HG03039 (cell line): ENCODE data around the gene ZNF558.

ENCODE experiments used
- ATAC-seq: cut with Tn5 transposase; IDR thresholded peaks from one replicate; pipeline ENCODE4 v1.9.1; 2021; ENCODE audit warnings: mild to moderate bottlenecking, moderate library complexity; ENCODE audit not compliant: unreplicated experiment

Gene ZNF558

DNA sequence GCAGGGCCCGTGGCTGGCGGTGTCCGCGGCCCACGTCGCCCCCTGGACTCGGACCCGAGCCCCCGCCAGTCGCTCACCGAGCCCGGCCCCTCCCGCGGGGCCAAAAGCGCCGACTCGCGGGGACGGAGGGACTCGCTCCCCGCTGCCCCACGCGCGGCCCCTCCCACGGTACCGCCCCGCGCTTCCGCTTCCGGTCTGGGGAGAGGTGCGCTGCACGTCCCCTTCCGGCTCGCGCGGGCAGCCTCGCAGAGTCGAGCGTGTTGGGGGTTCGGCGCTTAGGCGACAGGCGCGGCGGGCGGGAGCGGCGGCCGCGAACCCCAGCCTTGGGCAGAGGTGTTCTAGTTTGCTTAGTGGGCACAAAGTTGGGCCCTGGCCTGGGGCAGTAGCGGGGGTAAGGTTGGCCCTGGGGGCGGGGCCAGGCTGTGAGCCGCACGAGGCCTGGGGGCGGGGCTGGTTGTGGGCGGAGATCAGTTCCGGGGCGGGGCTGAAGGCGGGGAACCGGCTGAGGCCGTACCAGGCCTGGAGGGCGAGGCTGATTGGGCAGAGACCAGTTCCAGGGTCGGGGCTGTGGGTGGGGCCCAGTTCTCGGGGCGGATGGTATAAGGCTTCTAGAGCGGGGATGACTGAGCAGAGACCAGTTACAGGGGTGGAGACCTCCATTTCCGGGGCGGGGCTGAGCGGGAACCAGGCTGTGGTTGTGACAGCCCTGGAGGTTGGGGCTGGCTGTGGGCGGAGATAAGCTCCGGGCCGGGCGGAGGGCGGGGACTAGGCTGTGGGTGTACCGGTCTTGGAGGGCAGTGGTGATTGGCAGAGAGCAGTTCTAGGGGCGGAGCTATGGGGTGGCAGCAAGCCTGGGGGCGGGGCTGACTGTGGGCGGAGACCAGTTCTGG is at the start of gene ZNF558, which contains the start of gene MBD3L1:
Gene ZNF558, minus strand, starts transcription at position 173 of the 890 bp plus-strand sequence. CDS start 9,645 bp downstream, outside the sequence.
Gene MBD3L1, plus strand, starts transcription at position 246 of the 890 bp plus-strand sequence. CDS start 10,302 bp downstream, outside the sequence.
- ATAC-seq: peak; percentile 88

DNA sequence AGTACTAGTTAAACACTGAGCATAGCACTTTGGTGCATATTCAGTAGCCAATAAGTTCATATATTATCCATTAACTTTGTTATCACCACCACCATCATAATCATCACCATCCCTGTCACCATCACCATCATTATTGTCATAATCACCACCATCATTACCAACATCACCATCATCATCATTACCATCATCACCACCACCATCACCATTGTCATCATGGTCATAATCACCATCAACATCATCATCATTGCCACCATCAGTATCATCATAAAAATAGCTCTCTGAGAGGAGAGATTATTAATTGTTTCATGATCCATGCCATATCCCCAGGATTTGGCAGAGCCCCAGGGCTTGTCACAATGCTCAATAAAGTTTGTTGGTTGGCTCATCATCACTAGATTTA is 49.4 kb upstream of the ZNF558 start:
- no peak for ATAC-seq

DNA sequence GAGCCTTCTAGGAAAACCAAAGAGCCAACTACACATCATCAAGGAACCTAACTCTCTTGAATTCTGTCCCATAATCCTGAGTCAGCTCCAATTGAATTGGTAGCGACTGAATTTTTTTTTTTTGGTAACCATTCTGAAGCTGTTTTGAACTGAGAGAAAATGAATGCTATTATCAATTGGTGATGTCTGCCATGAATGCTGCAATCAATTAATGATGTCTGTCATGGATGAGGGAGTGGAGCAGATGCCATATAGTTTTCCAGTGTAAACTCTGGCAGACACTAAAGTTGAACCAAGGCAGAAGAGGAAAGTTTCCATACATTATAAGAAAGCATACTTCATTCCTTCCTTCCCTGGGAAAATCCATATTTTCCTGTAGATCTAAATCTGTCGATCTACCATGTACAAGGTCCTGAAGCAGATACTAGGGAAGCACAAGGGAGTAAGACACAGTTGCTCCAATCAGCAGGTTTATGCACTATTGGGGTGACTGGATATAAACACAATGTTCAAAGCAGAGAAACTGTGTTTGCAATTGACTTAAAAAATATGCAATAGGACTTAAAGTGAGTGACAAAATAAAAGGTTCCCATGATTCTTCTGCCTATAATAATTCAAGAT is 48.9 kb upstream of the ZNF558 start:
- ATAC-seq: no peak

DNA sequence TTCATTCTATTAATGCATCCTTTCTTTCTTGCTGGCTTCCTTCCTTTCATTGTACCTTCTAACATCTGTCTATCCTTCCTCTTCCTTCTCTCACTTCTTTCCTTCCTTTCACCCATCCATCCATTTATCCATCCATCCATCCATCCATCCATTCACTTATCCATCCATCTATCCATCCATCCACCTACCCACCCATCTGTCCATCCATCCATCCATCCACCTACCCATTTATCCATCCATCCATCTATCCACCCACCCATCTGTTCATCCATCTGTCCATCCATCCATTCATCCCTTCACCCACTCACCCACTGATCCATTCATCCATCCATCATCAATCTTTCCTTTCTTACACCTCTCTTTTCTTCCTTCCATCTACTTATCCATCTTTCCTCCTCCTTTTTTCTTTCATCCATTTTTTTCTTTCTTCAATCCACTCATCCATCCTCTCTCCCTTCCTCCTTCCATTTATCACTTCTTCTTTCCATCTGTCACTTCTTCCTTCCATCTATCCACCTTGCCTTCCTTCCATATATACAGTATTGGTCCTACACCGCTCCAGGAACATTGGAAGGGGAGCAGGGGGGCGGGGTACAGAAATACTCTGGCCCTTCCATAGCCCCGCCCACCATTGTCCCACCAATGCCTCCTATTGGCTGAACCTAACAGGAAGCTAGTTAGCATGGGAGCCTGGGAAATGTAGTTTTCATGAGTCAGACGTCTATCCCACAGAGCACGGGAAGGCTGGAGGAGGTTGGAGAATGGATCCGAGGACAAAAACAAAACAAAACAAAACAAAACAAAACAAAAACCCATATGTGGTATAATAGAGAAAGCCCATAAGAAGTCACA is 46.0 kb upstream of the ZNF558 start:
- ATAC-seq: no peak

DNA sequence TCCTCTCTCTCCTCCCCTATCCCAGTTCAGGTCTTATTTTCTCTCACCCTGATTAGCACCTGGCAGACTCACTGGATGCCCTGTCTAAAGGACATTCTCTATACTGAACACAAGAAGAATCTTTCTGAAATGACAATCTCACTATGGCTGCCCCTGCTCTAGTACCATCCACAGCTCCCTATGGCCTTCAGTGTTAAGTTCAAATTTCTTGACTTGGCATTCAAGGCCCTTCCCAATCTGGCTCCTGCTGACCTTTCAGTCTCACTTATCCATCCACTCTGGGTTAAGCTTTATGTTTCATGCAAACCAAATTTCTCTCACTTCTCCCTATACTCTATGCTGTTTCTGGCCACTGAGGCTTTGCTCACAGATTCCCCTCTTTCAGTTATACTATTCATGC is 34.2 kb upstream of the ZNF558 start:
- no peak for ATAC-seq

DNA sequence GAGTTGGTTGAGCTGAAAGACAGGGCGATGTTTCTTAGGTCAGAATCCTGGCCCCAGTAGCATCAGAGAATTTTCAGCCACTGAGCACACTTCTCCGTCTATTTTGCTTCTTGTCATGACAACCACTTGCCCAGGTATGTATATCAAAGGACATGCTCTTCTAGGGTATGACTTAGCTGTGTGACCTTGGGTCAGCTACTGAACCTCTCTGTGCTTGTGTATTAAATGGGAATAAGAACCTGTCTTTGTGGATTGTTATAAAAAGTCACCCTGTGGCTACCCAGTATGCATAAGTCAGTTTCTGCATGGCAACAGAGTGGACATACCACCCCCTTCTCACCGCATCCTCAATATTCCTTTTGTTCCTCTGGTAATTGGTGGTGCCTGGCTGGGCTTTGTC is 26.2 kb upstream of the ZNF558 start:
- ATAC-seq: no peak

DNA sequence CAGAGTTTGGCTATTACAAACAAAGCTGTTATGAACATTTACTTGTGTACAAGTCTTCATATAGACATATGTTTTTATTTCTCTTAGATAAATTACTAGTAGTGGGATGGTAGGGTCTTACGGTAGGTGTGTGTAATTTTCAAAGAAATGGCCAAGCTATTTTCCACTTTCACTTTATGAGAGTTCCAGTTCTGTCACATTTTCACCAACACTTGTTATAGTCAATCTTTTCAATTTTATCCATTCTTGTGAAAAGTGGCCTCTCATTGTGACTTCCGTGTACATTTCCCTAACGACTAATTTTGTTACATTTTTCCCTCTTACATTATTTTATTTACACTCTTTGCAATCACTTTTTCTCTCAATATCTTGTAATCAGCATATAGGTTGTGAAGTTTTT is 18.4 kb upstream of the ZNF558 start:
- ATAC-seq: no peak

DNA sequence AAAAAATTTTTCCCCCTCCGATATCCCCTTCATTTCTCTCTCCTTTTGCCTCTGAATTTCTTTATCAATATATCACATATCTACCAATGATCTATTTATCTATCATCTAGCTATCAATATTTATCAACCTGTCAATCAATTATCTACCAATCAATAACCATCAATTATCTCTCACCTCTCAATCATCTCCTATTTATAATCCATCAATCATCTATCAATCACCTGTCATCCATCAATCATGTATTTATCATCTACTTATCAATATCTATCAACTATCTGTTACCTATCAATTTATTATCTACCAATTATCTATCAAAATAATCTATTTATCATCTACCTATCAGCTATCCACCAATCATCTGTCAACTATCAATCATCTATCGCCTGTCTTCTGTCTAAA is 17.1 kb upstream of the ZNF558 start:
- ATAC-seq: no peak

DNA sequence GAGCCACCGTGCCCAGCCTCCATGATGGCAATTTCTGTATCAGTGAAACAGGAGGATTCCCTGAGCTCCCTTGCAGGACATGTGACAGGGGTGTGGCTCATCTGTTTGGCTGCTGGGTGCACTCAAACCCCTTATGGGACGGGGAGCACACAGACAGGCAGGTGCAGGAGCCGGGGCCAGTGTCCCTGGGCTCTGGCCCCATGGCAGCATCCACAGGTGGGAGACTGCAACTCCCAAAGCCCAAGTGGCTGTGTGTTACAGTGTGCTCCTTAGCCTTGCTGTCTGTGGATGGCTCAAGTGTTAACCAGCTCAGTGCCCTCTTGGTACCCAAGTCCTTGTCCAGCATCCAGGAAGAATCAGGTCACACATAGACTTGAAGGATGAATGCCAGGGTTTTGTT is 14.7 kb upstream of the ZNF558 start:
- no peak for ATAC-seq

DNA sequence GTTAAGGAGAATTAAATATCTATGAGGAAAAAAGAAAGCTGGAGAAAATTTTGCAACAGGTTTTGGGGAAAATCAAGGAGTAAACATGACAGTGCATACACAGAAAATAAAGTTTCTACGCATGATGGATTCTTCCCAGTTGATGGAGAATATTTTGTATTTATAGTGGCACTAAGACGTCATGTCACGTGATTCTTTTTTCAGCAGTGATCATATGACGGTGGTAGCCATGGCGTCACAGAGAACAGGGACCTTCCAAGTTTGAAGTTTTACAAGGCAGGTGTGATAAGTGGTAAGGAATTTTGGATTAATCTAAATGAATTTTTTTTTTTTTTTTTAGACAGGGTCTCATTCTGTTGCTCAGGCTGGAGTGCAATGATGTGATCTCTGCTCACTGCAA is 8.6 kb upstream of the ZNF558 start:
- no peak for ATAC-seq

DNA sequence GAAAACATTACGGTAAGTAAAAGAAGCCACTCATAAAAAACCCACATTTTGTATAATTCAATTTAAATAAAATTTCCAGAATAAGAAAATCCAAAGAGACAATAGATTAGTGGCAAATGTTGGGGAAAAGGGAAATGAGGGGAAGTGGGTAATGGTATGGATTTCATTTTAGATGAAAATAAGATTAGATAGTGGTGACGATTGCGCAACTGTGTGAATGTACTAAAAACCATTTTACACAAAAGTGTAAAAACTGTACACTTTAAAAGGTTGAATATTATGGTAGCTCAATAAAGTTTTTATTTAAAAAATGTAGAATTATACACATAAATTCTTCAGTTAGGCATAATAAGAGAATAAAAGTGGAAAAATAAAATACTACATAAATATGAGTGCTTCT is 3.8 kb upstream of the ZNF558 start:
- no peak for ATAC-seq

DNA sequence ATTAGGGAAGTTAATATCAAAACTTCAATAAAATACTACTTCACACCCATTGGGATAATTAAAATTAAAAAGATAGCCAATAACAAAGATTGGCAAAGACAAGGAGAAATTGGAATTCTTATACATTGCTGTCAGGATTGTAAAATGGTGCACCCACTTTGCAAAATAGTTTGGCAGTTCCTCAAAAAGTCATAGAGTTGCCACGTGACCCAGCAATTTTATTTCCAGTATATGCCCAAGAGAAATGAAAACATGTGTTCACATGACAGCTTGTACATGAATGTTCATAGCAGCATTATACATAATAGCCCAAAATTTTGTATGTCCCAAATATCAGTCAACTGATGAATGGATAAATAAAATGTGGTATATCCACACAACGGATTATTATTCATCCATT is 3.3 kb upstream of the ZNF558 start:
- ATAC-seq: no peak

DNA sequence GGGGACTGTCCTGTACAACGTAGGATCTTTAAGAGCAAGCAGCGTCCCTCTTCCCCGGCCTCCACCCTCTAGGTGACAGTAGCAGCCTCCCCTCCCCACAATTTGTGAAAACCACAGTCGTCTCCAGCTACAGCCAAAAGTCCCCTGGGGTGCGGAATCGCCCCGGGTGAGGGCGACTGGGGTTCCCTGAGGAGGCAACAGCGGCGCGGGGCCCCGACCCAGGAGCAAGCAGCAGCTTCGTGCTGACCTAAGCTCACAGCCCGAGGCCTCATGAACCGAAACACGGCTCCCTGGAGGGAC is 322 bp downstream of the ZNF558 start:
- peak; percentile 9 for ATAC-seq

DNA sequence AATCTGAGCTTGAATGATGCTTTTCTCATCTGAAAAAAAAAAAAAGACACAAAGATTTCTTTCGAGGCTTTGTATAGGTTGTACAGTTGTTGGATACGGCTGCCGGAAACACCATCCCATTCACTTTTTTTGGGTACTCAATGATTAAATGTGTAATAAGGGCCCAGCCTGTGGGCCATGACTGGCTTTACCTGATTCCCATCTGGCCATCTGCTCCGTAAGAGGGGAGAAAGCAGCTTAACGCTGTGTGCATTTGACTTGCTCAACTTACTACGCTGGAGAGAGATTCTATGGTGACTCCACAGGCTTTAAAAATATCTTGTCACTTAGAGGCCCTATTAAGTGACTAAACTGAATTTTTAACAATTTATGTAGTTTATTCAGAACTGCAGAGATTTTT is 731 bp downstream of the ZNF558 start:
- ATAC-seq: no peak

DNA sequence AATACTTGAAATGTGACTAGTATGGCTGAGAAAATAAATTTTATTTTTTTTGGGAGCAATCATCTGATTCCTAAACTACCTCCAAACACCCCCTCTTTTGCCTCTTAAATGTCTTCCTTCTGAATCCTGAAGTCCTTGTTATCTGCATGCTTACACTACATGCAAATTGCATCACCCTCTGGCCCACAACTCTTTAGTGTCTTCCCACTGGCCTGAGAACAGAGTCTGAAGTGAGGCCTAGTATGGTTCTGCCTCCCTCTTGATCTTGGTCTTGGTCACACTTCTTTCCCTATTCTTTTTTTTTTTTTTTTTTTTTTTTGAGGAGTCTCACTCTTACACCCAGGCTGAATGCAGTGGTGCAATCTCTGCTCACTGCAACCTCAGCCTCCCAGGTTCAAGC is 4.8 kb downstream of the ZNF558 start:
- ATAC-seq: no peak

DNA sequence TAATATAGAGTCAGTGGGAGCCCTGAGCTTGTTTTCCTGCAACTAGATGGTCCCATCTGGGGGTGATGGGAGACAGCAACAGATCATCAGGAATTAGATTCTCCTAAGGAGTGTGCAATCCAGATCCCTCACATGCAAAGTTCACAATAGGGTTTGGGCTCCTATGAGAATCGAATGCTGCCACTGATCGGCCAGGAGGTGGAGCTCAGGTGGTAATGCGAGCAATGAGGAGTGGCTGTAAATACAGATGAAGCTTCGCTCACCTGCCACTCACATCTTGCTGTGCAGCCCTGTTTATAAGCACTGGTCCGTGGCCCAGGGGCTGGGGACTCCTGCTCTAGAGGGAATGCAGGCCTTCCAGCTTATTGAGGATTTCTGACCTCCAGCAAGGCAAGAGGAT is 5.7 kb downstream of the ZNF558 start:
- no peak for ATAC-seq

DNA sequence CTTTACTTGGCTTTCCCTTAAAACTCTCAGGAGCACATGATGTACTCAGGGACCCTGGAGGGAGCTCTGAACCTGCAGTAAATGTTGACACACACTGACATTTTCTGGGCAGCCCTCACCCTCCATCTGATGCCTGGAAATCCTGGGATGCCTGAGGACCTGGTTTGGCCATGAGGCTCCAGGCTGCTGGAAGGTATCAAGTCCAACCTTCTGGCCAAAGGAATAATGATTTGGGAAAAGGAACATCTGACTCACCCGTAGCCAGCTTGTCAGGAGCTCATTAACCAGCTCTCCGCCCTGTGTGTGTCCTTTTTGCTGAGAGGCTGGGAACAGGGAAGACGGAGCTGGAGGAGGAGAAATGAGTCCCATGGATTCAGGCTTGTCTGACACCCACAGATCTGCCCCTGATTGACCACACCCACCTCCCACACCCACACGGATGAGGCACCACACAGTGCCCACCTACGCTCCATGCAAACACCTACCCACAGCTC is 10.3 kb downstream of the ZNF558 start:
- ATAC-seq: no peak

DNA sequence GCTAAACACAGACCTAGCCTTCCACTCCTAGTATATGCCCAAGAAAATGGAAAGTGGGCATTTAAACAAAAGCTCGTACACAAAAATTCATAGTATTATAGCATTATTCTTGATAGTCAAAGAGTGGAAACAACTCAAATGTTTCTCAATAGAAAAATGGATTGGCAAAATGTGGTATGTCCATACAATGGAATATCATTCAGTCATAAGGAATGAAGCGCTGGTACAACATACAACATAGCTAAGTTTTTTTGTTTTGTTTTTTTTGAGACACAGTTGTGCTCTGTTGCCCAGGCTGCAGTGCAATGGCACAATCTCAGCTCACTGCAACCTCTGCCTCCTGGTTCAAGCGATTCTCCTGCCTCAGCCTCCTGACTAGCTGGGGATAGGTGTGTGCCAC is 11.9 kb downstream of the ZNF558 start:
- ATAC-seq: no peak

DNA sequence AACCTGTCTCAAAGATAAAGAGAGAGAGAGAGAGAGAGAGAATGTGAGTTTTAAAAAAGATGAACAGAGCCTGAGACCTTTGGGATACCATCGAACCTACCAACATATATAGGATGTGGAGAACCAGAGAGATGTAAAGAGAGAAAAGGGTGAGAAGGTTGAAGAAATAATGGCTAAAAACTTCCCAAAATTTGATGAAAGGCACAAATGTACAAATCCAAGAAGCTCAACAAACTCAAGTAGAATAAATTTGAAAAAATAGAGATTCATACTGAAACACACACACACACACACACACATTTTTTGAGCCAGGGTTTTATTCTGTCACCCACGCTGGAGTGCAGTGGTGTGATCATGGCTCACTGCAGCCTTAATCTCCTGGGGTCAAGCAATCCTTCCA is 16.3 kb downstream of the ZNF558 start:
- ATAC-seq: no peak

DNA sequence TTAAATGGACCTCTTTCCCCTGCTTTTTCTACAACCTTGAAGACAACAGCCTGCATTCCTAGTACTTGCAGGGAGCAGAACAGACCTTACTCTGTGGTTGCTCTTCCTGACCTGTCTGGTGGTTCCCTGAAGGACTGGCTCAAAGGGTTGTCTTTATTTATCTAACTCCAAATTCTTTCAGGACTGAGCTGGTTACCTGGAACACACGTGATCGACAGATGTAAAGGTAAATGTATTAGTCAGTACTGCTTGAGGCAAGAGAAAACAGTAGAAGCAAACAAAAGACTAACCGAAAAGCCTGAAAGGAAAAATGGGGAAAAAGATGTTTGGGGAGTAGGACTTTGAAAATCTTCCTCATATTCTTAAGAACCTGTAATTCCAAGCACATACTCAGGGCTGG is 17.9 kb downstream of the ZNF558 start:
- ATAC-seq: no peak
